GM12878 (cell line): ENCODE data around the gene TMPRSS6.

Source experiments
- BRCA1 ChIP-seq: IDR thresholded peaks from 2 replicates; pipeline ENCODE4 v1.6.1; 2011; ENCODE audit warnings: low read depth, low read length, improper control_type of control experiment
- CBX3 ChIP-seq: fragments of 200-600 bp; sonication (generic); IDR thresholded peaks from 2 replicates; pipeline ENCODE4 v1.6.1; 2016; ENCODE audit warnings: low read depth, borderline replicate concordance
- CTCF ChIP-seq, 3 experiments: IDR thresholded peaks in 2 of 3; conservative IDR thresholded peaks in 1 of 3; 2 replicates each; pipeline ENCODE4 v1.5.1; 2011; ENCODE audit warnings: low read depth in 3 of 3, low read length in 3 of 3, mild to moderate bottlenecking in 3 of 3, control low read depth in 2 of 3, moderate library complexity in 2 of 3, inconsistent platforms in 1 of 3, mixed read lengths in 1 of 3; ENCODE audit not compliant: control insufficient read depth in 2 of 3, insufficient read depth in 1 of 3; ENCODE audit errors: extremely low read depth in 1 of 3
- GABPA ChIP-seq: IDR thresholded peaks from 2 replicates; pipeline ENCODE4 v1.6.1; 2014; ENCODE audit warnings: antibody characterized with exemption, low read depth, mild to moderate bottlenecking, inconsistent platforms
- MAX ChIP-seq: IDR thresholded peaks from 2 replicates; pipeline ENCODE4 v1.6.1; 2012; ENCODE audit warnings: low read depth, low read length, improper control_type of control experiment
- MEF2B ChIP-seq: fragments of 450-650 bp; IDR thresholded peaks from 2 replicates; pipeline ENCODE4 v1.6.1; 2018; ENCODE audit warnings: mild to moderate bottlenecking, moderate library complexity; ENCODE audit not compliant: partially characterized antibody, poor library complexity, severe bottlenecking
- RFX5 ChIP-seq: IDR thresholded peaks from 2 replicates; pipeline ENCODE4 v1.6.1; 2011; ENCODE audit warnings: low read depth, low read length, improper control_type of control experiment
- SUPT20H ChIP-seq: IDR thresholded peaks from 2 replicates; pipeline ENCODE4 v1.6.1; 2011; ENCODE audit warnings: low read depth, mild to moderate bottlenecking, low read length, moderate library complexity, borderline replicate concordance; ENCODE audit not compliant: control insufficient read depth
- SUZ12 ChIP-seq: fragments of 200-600 bp; sonication (generic); IDR thresholded peaks from one replicate; pipeline ENCODE4 v1.6.1; 2018; ENCODE audit warnings: antibody characterized with exemption, mild to moderate bottlenecking; ENCODE audit not compliant: unreplicated experiment
- YBX1 ChIP-seq: fragments of 450-650 bp; IDR thresholded peaks from 2 replicates; pipeline ENCODE4 v1.6.1; 2016; ENCODE audit warnings: antibody characterized with exemption
- ZNF384 ChIP-seq: IDR thresholded peaks from 2 replicates; pipeline ENCODE4 v1.6.1; 2012; ENCODE audit warnings: low read depth, mild to moderate bottlenecking, low read length, improper control_type of control experiment, borderline replicate concordance

- TF ChIP-seq SUPT20H (no peak), MAX (no peak), RFX5 (no peak), GABPA (no peak), MEF2B (no peak), BRCA1 (no peak), ZNF384 (no peak), CTCF (IDR thresholded peaks at IDR 0.05 in 2 of 3, conservative IDR thresholded peaks at IDR 0.05 in 1 of 3; ENCODE audit: control insufficient read depth in 2 of 3, extremely low read depth in 1 of 3, insufficient read depth in 1 of 3, low read depth in 3 of 3, low read length in 3 of 3) (no peak), YBX1 (no peak), CBX3 (no peak), SUZ12 (no peak)
Measured at GRCh38 chr22:37062702-37063381, 46.7 kb downstream of the TMPRSS6 start.
